ENCODE measurements around the gene HES7.

DNA sequence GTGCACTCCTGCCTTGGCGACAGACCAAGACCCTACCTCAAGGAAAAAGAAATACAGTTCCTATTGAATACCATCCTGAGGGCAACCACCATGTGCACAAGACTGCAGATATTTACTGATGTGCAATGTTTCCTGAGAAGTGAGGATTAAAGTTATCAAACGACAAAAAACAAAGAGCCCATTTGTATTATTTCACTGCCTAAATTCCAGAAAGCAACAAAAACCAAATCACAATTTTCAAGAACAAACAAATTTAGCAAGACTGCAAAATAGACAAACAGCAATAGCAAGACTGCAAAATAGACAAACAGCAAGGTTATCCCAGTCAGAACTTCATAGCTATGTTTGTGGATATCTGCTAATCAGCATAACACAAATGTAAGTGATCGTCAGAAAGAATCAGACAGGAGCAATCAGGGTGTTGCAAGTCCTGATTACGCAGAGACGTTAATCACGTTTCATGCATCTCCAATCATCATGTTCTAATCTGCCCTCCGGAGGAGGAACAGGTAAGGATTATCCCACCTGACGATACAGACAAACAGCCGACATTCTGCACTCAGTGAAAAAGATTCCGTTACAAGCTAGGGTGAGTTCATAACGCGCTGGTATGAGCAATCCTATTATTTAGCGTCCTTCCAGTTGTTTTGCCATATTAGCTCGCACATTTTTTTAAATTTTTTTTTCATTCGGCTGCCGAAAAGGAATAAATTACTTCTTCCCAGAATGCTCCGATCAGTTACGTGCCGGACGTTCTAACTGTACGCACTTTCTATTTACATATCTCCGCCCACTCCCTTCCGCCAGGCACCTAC, 49.4 kb upstream of the HES7 start:
- TF ChIP-seq, protein P1, sequence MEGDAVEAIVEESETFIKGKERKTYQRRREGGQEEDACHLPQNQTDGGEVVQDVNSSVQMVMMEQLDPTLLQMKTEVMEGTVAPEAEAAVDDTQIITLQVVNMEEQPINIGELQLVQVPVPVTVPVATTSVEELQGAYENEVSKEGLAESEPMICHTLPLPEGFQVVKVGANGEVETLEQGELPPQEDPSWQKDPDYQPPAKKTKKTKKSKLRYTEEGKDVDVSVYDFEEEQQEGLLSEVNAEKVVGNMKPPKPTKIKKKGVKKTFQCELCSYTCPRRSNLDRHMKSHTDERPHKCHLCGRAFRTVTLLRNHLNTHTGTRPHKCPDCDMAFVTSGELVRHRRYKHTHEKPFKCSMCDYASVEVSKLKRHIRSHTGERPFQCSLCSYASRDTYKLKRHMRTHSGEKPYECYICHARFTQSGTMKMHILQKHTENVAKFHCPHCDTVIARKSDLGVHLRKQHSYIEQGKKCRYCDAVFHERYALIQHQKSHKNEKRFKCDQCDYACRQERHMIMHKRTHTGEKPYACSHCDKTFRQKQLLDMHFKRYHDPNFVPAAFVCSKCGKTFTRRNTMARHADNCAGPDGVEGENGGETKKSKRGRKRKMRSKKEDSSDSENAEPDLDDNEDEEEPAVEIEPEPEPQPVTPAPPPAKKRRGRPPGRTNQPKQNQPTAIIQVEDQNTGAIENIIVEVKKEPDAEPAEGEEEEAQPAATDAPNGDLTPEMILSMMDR (IDR thresholded peaks at IDR 0.05 in 2 of 3, conservative IDR thresholded peaks at IDR 0.05 in 1 of 3; ENCODE audit: insufficient read depth in 2 of 3, low read depth in 1 of 3, low read length in 3 of 3) = peak in 1 of 3 experiments; percentile 8; a peak in 2 of 6 replicates
- TF ChIP-seq THRAP3 (IDR thresholded peaks at IDR 0.05; ENCODE audit: borderline replicate concordance) (peak; percentile 99), U2AF1 (optimal IDR thresholded peaks at IDR 0.05; ENCODE audit: low read depth, low read length) (peak; percentile 75), KLF13 (tag; IDR thresholded peaks at IDR 0.05; ENCODE audit: borderline replicate concordance, low read depth) (peak; percentile 82), CEBPB (tag; IDR thresholded peaks at IDR 0.05) (peak; percentile 97), ZNF253 (CRISPR knock-in tag; conservative IDR thresholded peaks at IDR 0.05) (peak; percentile 93), ZC3H4 (CRISPR knock-in tag; IDR thresholded peaks at IDR 0.05; ENCODE audit: borderline replicate concordance) (peak; percentile 92), POLR2A (conservative IDR thresholded peaks at IDR 0.05) (peak; percentile 100), MTA1 (IDR thresholded peaks at IDR 0.05; ENCODE audit: borderline replicate concordance) (peak; percentile 95), ZNF696 (CRISPR knock-in tag; conservative IDR thresholded peaks at IDR 0.05) (peak; percentile 93), SIN3A (IDR thresholded peaks at IDR 0.05; ENCODE audit: borderline replicate concordance in 2 of 2, control insufficient read depth in 1 of 2, low read depth in 2 of 2, low read length in 2 of 2) (peak; percentile 95 to 97; a peak in 2 of 4 replicates), YBX1 (IDR thresholded peaks at IDR 0.05) (no peak), TAF7 (tag; IDR thresholded peaks at IDR 0.05) (no peak), ELF4 (CRISPR knock-in tag; IDR thresholded peaks at IDR 0.05) (peak; percentile 100)

Data from K562 (cell line).